ENCODE data around the gene FBXW7.

- TF ChIP-seq MAFK (IDR thresholded peaks at IDR 0.05; ENCODE audit: low read depth, low read length) (peak; percentile 34; the same call in 1 of the 2 replicates), RFX5 (IDR thresholded peaks at IDR 0.05; ENCODE audit: borderline replicate concordance, low read depth, low read length) (no peak), SUZ12 (IDR thresholded peaks at IDR 0.05; ENCODE audit: low read length) (no peak), MAX (IDR thresholded peaks at IDR 0.05) (no peak), CTCF (IDR thresholded peaks at IDR 0.05; ENCODE audit: control extremely low read depth in 1 of 3, insufficient read depth in 1 of 3, low read depth in 1 of 3, low read length in 3 of 3) (no peak), RAD21 (IDR thresholded peaks at IDR 0.05 in 1 of 2, conservative IDR thresholded peaks at IDR 0.05 in 1 of 2; ENCODE audit: low read depth in 2 of 2, low read length in 2 of 2) (no peak), CEBPB (IDR thresholded peaks at IDR 0.05; ENCODE audit: low read depth, low read length) (no peak), FOSL1 (IDR thresholded peaks at IDR 0.05; ENCODE audit: insufficient read depth, low read depth, low read length) (no peak), HDAC2 (IDR thresholded peaks at IDR 0.05; ENCODE audit: borderline replicate concordance in 1 of 2, low read depth in 2 of 2, low read length in 2 of 2) (no peak), EZH2 (IDR thresholded peaks at IDR 0.05; ENCODE audit: low read depth, low read length, severe bottlenecking) (no peak), POLR2A (IDR thresholded peaks at IDR 0.05; ENCODE audit: control extremely low read depth in 1 of 2, low read depth in 2 of 2, low read length in 2 of 2) (no peak)
Measured at GRCh38 chr4:152480901-152481300, 55.0 kb downstream of the FBXW7 start.
